ENCODE data around the gene UGCG. TPM values are rescaled to one million over a fixed set of nuclear protein-coding genes. Genes with fewer than 3 reads are reported as not detected.

UGCG gene
- polyA plus RNA-seq, 3 donors, result 65.4 to 77.6 (median 74.5) TPM

DNA sequence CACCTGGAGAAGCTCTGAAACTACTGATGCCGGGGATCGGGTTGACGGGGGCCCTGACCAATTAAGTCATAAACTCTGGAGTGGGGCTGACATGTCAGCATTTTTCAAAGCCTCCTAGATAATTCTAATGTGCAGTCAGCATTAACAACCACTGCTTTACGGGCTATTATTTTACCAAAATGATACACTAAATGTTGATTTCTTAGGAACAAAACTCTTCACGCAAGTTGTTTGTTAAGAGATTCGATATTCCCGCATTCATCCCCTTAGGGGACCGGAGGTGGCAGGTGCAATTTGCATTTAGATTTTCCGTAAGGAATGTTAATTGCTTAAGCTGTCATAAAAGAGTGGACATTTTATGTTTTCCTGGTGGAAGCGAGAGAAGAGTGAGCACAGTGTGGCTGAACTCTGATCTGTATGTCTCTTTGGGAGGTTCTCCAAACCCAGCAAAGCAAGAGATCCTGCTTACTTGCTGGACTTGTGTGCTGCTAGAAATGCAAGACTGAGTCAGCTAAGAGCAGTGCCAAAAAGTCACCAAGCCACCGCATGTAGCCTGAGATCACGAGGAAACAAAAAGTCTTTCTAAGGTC lies 77.6 kb downstream of the UGCG start:
- DNase-seq, result no peak

DNA sequence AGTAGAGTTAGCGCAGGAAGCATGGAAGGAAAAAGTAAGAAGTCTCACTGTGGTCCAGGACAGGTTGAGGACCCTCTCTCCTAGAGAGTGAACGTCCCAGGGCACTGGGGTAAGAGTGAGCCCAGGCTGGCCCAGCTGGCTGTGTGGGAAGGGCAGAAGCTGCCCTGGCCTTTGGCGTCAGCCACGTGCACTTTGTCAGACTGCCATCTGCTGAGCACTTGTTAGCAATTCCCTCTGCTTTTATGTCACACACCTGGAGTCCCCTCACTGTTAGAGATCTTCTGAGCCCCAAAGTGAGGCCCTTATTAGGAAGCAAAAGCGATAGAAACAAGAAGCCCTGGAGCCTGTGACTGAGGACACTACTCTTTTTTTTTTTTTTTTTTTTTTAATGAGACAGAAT lies 79.1 kb downstream of the UGCG start:
- DNase-seq, result no peak

DNA sequence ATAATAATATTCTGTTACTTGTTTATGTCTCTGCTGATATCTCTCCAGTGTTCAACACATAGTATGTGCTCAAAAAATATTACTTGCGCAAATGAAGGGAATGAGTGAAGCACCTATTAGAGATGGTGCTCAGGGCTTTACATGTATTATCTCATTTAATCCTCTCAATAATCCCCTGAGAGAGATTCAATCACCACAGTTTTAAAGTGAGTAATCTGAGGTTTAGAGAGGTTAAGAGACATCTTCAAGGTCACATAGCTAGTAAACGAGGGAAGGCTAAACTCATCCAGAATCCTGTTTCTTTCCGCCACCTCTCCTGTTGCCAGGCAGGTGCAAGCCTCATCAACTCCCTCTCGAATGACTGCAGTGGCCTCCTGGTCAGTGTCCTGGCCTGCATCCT lies 82.0 kb downstream of the UGCG start:
- no peak for DNase-seq

DNA sequence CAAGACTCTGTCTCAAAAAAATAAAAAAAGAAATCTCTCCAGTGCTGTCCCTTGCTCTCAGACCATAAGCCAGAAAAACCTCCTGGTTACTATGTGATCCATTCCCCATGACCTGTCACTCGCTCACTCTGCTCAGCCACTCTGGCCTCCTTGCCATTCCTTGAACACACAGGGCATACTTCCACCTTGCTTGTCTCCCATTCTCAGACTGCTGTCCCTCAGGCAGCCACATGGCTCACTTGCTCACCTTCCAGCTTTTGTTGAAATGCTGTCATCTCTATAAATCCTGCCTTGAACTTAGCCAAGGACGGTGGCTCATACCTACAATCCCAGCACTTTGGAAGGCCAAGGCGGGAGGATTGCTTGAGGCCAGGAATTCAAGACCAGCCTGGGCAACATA lies 82.9 kb downstream of the UGCG start:
- DNase-seq, result no peak

DNA sequence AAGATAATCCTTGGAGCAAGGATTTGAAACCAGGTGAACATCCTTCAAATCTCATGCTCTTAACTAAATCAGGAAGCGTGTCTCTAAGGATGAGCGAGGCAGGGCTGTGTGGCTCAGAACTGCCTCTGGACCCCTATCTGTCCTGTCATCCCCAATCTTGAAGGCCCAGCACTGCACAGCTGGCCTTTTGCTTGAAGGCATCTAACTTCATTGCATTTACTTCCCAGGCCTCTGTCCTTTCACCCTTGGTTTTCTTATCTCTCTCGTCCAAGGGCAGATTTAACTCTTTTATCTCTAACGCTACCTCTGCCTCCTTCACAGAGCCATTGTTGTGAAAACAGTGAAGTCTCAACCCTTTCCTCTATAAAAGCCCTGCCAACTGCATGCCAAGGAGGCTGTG lies 83.8 kb downstream of the UGCG start:
- no peak for DNase-seq

DNA sequence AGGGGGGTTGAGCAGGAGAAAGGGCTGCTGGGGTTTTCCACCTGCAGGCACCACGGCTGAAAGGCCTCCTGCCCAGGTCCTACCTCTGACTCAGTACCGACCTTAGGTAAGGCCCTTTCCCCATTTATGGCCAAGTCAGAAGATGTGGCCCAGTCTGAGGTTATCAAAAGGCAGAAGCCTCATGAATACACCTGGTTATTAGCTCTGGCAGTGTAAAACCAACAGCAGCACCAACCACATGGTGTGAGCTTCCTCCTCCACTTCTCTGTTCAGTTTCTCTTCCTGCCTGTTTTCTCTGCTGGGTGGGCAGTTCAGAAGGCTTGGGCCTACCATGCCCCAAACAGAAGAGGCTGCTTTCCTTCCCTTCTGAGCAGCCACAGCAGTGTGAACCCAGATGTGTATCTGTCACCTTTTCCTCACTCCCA lies 86.9 kb downstream of the UGCG start:
- DNase-seq, result no peak

- DNase-seq, result no peak
Measured at GRCh38 chr9:111984086-111984802, 87.6 kb downstream of the UGCG start.

Other genes with a start within 250 kb of the UGCG start
- gene GNG10, start 235.2 kb upstream of the UGCG start, polyA plus RNA-seq (ENCODE audit: insufficient read length in 3 of 3), result 10 to 100 TPM; 46.9 to 50.4 (median 48.9) TPM
- under 1 TPM; 0.61 to 0.92 (median 0.67) TPM for gene SHOC1, start 101.9 kb upstream of the UGCG start, polyA plus RNA-seq (ENCODE audit: insufficient read length in 3 of 3)

All from renal pelvis (tissue), 4 donors.